Duodenal mucosa (tissue), 2 donors: ENCODE measurements around the gene TMEM139.

ENCODE experiments used
- H3K27ac ChIP-seq: one replicate; pipeline ENCODE4 v1.7.0; 2013; ENCODE audit warnings: low read depth, low read length
- H3K27me3 ChIP-seq, 2 donors: one replicate each; pipeline ENCODE4 v1.7.0; 2013; ENCODE audit warnings: low read length in 2 of 2, control low read depth in 1 of 2; ENCODE audit not compliant: insufficient read depth in 2 of 2, control insufficient read depth in 1 of 2
- H3K36me3 ChIP-seq, 2 donors: one replicate each; pipeline ENCODE4 v1.7.0; 2013; ENCODE audit warnings: low read length in 2 of 2, control low read depth in 1 of 2; ENCODE audit not compliant: insufficient read depth in 2 of 2, control insufficient read depth in 1 of 2
- H3K4me1 ChIP-seq, 2 donors: one replicate each; pipeline ENCODE4 v1.7.0; 2013; ENCODE audit warnings: low read length in 2 of 2, control low read depth in 1 of 2; ENCODE audit not compliant: insufficient read depth in 2 of 2, control insufficient read depth in 1 of 2
- H3K4me3 ChIP-seq, 2 donors: one replicate each; pipeline ENCODE4 v1.7.0; 2013; ENCODE audit warnings: low read length in 2 of 2, low read depth in 1 of 2
- H3K9ac ChIP-seq, 2 donors: one replicate each; pipeline ENCODE4 v1.7.0; 2013; ENCODE audit warnings: low read length in 2 of 2, low read depth in 1 of 2
- H3K9me3 ChIP-seq, 2 donors: one replicate each; pipeline ENCODE4 v1.7.0; 2013; ENCODE audit warnings: low read length in 2 of 2, control low read depth in 1 of 2; ENCODE audit not compliant: control insufficient read depth in 1 of 2

Gene TMEM139

GRCh38 chr7:143320620-143321019 is 35.9 kb downstream of the TMEM139 start:
- H3K9ac ChIP-seq: peak overlapping the region in 1 of 2 donors; percentile 49
- no peak overlapping the region for H3K27ac ChIP-seq
- H3K4me1 ChIP-seq: peaks cover 19 to 24% of the 10 kb centered on the region in 2 donors

GRCh38 chr7:143321242-143321641 is 36.5 kb downstream of the TMEM139 start:
- no peak overlapping the region for H3K27ac ChIP-seq

More at GRCh38 chr7:143320620-143321019, 35.9 kb downstream of the TMEM139 start:
- no peaks in the 10 kb centered on the region for H3K9me3 ChIP-seq
- H3K36me3 ChIP-seq: no peaks in the 10 kb centered on the region
- no peak overlapping the region for H3K4me3 ChIP-seq
- no peaks in the 10 kb centered on the region for H3K27me3 ChIP-seq

GRCh38 chr7:143321734-143322133 is 37.0 kb downstream of the TMEM139 start:
- H3K27ac ChIP-seq: no peak overlapping the region
- no peaks in the 10 kb centered on the region for H3K27me3 ChIP-seq
- H3K4me1 ChIP-seq: peaks cover 19 to 24% of the 10 kb centered on the region in 2 donors
- no peaks in the 10 kb centered on the region for H3K36me3 ChIP-seq
- H3K9ac ChIP-seq: no peak overlapping the region
- H3K9me3 ChIP-seq: no peaks in the 10 kb centered on the region
- no peak overlapping the region for H3K4me3 ChIP-seq

More at GRCh38 chr7:143321242-143321641, 36.5 kb downstream of the TMEM139 start:
- Histone ChIP-seq H3K9me3 (no peaks in the 10 kb centered on the region), H3K4me3 (peak overlapping the region in 1 of 2 donors; percentile 9), H3K9ac (peak overlapping the region in 1 of 2 donors; percentile 49), H3K27me3 (no peaks in the 10 kb centered on the region), H3K4me1 (peaks cover 19 to 24% of the 10 kb centered on the region in 2 donors), H3K36me3 (no peaks in the 10 kb centered on the region)

- Histone ChIP-seq H3K27me3 (no peaks in the 10 kb centered on the region), H3K36me3 (no peaks in the 10 kb centered on the region), H3K27ac (no peak overlapping the region), H3K9me3 (no peaks in the 10 kb centered on the region), H3K4me1 (peaks cover 19 to 24% of the 10 kb centered on the region in 2 donors), H3K4me3 (no peak overlapping the region), H3K9ac (no peak overlapping the region)
These were observed 38.2 kb downstream of the TMEM139 start for GRCh38 chr7:143322760-143323633.

- H3K9me3 ChIP-seq: no peaks in the 10 kb centered on the region
- H3K4me1 ChIP-seq: peaks cover 19 to 24% of the 10 kb centered on the region in 2 donors
- H3K4me3 ChIP-seq: no peak overlapping the region
- no peaks in the 10 kb centered on the region for H3K27me3 ChIP-seq
- no peak overlapping the region for H3K9ac ChIP-seq
- no peak overlapping the region for H3K27ac ChIP-seq
- H3K36me3 ChIP-seq: no peaks in the 10 kb centered on the region
These were observed 38.9 kb downstream of the TMEM139 start for GRCh38 chr7:143323653-143324052.

GRCh38 chr7:143325240-143325639 is 40.5 kb downstream of the TMEM139 start:
- Histone ChIP-seq H3K27ac (no peak overlapping the region), H3K9ac (no peak overlapping the region), H3K4me1 (peaks cover 13 to 18% of the 10 kb centered on the region in 2 donors), H3K9me3 (no peaks in the 10 kb centered on the region), H3K36me3 (no peaks in the 10 kb centered on the region), H3K4me3 (no peak overlapping the region), H3K27me3 (no peaks in the 10 kb centered on the region)

GRCh38 chr7:143327903-143328302 is 43.1 kb downstream of the TMEM139 start:
- H3K27ac ChIP-seq: no peak overlapping the region

GRCh38 chr7:143329471-143330170 is 44.9 kb downstream of the TMEM139 start:
- no peak overlapping the region for H3K4me3 ChIP-seq
- no peak overlapping the region for H3K9ac ChIP-seq
- H3K4me1 ChIP-seq: peaks cover 0 to 13% of the 10 kb centered on the region in 2 donors
- no peaks in the 10 kb centered on the region for H3K27me3 ChIP-seq
- H3K36me3 ChIP-seq: no peaks in the 10 kb centered on the region
- H3K9me3 ChIP-seq: no peaks in the 10 kb centered on the region
- no peak overlapping the region for H3K27ac ChIP-seq

More at GRCh38 chr7:143327903-143328302, 43.1 kb downstream of the TMEM139 start:
- no peaks in the 10 kb centered on the region for H3K9me3 ChIP-seq
- H3K4me1 ChIP-seq: peaks cover 1 to 18% of the 10 kb centered on the region in 2 donors
- H3K9ac ChIP-seq: no peak overlapping the region
- H3K36me3 ChIP-seq: no peaks in the 10 kb centered on the region
- H3K27me3 ChIP-seq: no peaks in the 10 kb centered on the region
- H3K4me3 ChIP-seq: no peak overlapping the region

GRCh38 chr7:143331179-143331801 is 46.5 kb downstream of the TMEM139 start:
- Histone ChIP-seq H3K4me3 (no peak overlapping the region), H3K9me3 (no peaks in the 10 kb centered on the region), H3K9ac (no peak overlapping the region), H3K27ac (no peak overlapping the region), H3K27me3 (no peaks in the 10 kb centered on the region), H3K4me1 (peaks cover 0 to 13% of the 10 kb centered on the region in 2 donors), H3K36me3 (no peaks in the 10 kb centered on the region)

GRCh38 chr7:143334244-143334643 is 49.5 kb downstream of the TMEM139 start:
- Histone ChIP-seq H3K27me3 (no peaks in the 10 kb centered on the region), H3K36me3 (no peaks in the 10 kb centered on the region), H3K4me1 (peaks cover 0 to 13% of the 10 kb centered on the region in 2 donors), H3K27ac (no peak overlapping the region), H3K4me3 (no peak overlapping the region), H3K9ac (no peak overlapping the region), H3K9me3 (no peaks in the 10 kb centered on the region)
